ENCODE results near the gene RAB3D.

GRCh38 chr19:11356074-11356397 is 16.6 kb upstream of the RAB3D start:
- TF ChIP-seq CTCF (conservative IDR thresholded peaks at IDR 0.05 in 1 of 2, IDR thresholded peaks at IDR 0.05 in 1 of 2; ENCODE audit: low read depth in 1 of 2, low read length in 2 of 2) = no peak
- TF ChIP-seq EZH2 (IDR thresholded peaks at IDR 0.05; ENCODE audit: low read length, missing control alignments) = no peak
